HG03432 (cell line): ENCODE data around the gene GSTCD.

Experiments
- ATAC-seq: cut with Tn5 transposase; IDR thresholded peaks from one replicate; pipeline ENCODE4 v1.9.1; 2021; ENCODE audit warnings: mild to moderate bottlenecking, moderate library complexity; ENCODE audit not compliant: unreplicated experiment

Gene GSTCD

DNA sequence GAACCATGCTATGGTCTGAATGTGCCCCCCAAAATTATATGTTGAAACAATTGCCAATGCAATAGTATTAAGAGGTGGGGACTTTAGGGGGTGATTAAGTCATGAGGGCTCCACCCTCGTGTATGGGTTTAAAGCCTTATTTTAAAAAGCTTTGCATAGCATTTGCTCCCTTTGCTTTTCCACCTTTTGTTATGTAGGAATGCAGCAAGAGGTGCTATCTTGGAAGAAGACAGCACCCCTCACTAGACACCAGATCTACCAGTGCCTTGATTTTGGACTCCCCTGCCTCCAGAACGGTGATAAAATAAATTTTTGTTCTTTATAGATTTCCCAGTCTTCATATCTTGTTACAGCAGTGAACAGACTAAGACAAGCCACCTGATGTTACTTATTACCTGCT lies 163.4 kb downstream of the GSTCD start:
- no peak for ATAC-seq

DNA sequence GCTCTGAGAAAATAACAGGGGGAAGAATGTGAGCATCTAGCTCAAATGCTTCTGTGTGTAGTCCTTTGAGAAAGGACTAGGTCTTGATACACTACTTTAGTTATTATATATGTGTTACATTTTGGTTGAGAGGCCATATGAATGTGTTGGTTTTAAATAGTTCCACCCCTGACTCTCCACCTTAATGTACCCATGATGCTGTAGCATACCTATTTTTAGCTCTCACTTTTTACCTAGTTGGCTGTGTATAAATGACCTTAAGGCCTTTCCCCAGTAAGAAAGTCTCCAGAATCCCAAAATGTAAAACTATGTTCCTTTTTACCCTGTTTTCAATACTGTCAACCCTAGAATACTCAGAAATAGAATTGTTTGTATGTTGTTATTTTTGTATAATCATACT lies 166.6 kb downstream of the GSTCD start:
- ATAC-seq, result no peak

DNA sequence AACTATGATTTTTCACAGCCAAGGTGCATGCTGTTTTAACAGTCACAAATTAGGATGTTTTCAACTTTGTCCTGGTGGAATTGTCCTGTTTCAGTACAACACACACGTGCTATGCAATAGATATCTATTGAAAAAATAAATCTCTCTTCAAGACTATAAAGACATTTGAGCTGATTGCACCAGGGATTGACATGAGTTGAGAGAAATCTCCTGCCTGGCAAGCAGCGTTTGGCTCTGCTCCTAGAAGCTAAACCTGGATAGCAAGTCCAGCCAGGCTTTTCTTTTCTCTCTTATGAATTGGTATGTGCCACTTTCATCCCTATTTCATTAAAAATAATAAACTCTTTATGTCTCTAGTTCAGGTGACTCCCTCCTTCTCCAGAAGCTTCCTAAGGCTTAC lies 170.1 kb downstream of the GSTCD start:
- no peak for ATAC-seq

DNA sequence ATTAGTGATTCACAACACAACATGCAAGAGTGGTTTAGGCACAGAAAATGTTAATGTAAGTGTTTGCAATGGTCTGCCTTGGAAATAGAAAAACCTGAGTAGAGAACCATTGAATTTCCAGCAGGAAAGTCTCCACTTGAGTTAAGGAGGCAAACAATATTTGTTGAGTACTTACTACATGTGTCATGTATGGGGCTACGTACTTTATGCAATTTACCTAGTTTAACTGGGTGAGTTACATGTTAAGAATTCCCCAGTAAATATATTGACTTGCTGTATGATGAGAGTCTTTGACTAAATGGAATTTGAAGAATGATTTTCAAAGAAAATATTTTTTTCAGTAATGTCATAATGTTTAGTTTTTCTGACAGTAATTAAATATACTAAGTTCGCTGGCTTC lies 178.9 kb downstream of the GSTCD start:
- ATAC-seq, result no peak

DNA sequence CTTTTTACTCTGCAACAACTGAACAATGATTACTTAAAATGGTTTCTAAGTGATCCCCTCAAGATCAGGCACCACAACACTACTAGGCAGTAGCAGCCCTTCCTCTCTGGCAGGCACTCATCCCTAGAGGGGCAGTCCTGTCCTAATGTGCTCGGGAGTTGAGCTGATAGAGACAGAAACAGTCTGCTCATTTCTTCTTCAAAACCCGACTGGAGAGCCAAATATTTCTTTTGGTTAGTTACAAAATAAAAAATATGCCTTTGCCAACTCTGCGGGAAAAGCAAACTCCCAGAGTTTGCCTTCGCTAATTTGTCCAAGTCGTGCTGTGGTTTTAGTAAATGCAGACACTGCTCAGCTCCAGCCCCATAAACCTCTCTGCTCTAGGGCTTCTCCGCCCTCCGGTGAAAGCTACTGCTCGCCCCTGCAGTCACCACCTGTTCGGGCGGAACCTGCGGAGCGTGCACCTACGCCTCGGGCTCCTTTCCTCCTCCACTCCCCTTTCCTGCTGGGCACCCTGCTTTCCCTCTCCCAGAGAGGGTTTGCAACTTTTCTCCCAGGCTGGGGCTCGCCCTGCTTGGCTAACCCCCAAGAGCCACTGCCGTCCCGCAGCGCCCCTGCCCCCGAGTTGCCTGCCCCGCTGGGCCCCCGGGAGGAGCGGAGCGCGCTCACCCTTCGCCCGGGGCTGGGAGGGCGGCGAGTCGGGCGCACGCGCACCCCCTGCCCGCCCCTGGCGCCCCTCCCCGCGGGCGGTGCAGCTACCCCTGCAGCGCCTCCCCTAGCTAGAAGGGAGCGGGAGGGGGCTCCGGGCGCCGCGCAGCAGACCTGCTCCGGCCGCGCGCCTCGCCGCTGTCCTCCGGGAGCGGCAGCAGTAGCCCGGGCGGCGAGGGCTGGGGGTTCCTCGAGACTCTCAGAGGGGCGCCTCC lies 186.3 kb downstream of the GSTCD start, which contains the start of gene NPNT:
Gene NPNT (plus strand): TSS at position 812 of the 923 bp plus-strand sequence. CDS start 182 bp downstream, outside the sequence.
- peak; percentile 65 for ATAC-seq

DNA sequence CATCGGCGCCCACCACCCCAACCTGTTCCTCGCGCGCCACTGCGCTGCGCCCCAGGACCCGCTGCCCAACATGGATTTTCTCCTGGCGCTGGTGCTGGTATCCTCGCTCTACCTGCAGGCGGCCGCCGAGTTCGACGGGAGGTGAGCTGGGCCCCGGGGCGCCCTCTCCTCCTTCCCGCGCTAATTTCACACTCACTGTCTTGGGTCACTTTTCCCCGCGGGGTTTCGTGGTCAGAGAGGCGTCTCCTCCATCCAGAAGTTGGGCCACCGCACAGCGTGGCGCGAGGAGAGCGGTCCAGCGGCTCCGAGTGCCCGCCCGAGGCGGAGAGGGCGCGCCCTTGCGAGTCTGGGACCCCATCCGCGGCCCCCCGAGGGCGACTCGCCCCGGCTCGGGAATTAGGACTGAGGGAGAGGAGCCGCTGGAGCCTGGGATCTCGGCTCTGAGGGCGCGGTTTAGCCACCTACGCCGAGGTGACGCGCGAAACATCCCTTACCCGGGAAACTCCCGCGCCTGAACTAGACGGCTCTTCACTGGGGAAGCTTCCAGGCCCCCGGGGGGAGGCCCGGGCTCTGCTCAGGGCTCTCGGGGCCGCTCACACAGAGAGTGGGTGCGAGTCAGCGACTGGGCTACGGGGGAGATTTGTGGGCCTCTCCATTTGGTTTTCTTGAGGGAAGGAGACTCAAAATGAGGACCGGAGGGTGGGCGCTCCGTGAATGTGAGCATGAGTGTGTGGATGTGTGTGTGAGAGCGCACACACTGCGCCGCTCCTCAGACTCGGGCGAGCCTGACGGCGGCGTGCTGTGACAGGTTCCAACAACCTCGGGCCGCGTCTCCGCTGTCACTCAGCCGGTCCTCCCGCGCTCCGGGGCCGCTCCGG lies 187.2 kb downstream of the GSTCD start:
- ATAC-seq, result peak; percentile 57

DNA sequence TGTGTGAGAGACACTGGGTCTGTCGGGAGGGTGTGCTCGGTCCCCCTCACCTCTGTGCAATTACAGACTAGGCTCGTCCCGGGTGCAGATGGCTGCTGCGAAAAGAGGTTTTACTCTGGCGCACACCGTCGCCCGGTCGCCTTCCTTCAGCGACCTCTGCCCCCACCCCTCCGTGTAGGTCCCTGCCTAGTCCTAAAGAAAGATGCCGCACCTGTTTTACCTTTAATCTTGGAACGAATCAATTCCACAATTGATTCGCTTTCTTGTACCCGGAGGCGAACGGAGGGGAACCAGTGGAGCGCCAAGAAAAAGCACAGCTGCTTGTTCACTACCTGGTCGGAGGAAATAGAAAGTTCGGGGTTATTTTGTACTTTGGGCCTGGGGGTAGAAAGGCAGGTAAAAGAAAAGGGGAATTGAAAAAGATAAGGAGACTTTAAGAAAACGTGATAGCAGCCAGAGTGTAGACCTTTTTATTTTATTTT lies 187.9 kb downstream of the GSTCD start:
- ATAC-seq, result peak; percentile 12
